ENCODE results near the gene GRIN2C.

DNA sequence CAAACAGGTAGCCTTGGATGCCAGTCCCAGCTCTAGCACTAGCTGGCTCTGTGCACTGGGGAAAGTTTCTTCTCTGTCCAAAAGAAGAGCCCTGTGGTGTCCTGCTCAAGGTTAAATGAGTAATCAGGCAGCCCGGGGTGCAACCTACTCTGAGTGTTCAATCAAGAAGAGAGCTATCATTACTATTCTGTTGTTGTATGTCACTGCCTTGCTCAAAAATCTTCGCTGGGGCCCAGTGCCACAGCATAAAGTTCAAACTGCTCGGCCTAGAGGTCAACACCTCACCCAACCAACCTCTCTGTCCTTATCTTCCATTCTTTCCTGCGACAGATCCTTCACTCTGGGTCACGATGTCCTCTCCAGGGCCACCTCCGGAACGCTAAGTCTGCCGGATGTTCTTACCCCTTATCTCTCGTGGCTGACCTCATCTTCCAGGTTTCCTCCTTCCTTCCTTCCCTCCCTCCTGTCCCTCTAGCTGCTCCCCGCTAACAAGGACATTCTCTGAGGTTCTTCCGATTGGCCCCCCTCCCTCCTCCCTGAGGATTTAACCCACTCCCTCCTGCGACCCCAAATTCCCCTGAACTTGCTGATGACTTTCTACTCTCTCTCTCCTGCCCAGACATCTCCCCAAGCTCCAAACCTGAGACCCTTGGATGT lies 8.7 kb upstream of the GRIN2C start:
- TF ChIP-seq GATA3 (IDR thresholded peaks at IDR 0.05; ENCODE audit: low read depth, low read length) (no peak), GATA2 (IDR thresholded peaks at IDR 0.05; ENCODE audit: low read depth, low read length) (no peak)
